GM21526 (cell line): ENCODE results near the gene HEATR5A.
"Not testable (repeated sequence)": the region's sequence is repeated elsewhere in the genome, so short reads cannot be mapped to it uniquely, and the experiment has no call there.

Experiments used
- ATAC-seq: cut with Tn5 transposase; IDR thresholded peaks from one replicate; pipeline ENCODE4 v1.9.1; 2021; ENCODE audit warnings: moderate library complexity; ENCODE audit not compliant: unreplicated experiment, low FRiP score

HEATR5A gene

GRCh38 chr14:31391977-31392503 lies 28.3 kb downstream of the HEATR5A start:
- ATAC-seq, result no peak

- no peak for ATAC-seq
Observed at GRCh38 chr14:31391473-31391872, 28.9 kb downstream of the HEATR5A start.

DNA sequence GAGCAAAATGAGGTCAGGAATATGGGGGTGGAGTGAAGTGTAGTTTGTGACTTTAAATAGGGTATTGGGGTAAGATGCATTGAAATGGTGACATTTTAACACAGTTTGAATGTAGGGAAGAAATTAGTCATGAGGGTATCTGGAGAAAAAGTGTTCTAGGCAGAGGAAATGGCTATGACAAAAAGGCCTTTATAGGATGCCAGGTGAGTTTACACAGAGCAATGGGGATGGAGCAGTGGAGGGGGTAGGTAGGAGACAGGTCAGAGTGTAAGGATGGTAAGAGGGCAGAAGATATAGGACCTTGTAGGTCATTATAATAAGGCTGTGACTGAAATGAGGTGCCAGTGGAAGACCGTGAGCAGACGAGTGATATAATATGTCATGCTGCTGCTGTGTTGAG lies 30.4 kb downstream of the HEATR5A start:
- ATAC-seq, result no peak

- ATAC-seq, result no peak
Observed at GRCh38 chr14:31388687-31389413, 31.5 kb downstream of the HEATR5A start.

DNA sequence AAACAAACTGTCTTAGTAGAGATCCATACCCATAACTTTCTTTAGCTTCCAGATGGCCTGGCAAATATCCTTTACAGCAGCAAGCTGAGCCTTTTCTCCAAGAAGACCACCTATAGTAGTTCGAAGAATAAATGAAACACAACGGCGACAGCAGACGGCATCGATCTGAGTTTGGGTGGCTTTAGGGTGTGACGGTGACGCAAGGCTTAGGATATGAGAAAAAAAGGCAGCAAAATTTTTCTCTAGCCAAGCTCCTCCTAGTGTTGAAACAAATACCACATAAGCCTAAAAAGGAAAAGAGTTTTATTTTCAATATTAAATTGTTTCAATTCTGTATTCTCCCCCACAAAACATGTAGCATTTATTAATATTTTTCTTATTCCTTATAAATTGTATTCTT lies 33.3 kb downstream of the HEATR5A start:
- no peak for ATAC-seq

- ATAC-seq, result no peak
Observed at GRCh38 chr14:31386271-31386670, 34.1 kb downstream of the HEATR5A start.

GRCh38 chr14:31382221-31382620 lies 38.1 kb downstream of the HEATR5A start:
- no peak for ATAC-seq

GRCh38 chr14:31380106-31380505 lies 40.2 kb downstream of the HEATR5A start:
- no peak for ATAC-seq

- ATAC-seq, result not testable (repeated sequence)
Observed at GRCh38 chr14:31379125-31379947, 41.0 kb downstream of the HEATR5A start.

DNA sequence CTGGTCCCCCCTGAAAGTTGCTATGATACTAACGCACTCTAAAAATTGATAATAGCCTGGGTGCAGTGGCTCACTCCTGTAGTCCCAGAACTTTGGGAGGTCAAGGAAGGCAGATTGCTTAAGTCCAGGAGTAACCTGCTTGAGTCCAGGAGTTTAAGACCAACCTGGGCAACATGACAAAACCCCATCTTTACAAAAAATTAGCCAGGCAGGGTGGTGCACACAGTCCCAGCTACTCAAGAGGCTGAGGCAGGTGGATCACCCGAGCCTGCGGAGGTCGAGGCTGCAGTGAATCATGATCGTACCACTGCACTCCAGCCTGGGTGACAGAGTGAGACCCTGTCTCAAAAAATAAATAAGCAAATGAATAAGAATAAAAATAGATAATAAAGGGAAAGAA lies 42.9 kb downstream of the HEATR5A start:
- no peak for ATAC-seq

DNA sequence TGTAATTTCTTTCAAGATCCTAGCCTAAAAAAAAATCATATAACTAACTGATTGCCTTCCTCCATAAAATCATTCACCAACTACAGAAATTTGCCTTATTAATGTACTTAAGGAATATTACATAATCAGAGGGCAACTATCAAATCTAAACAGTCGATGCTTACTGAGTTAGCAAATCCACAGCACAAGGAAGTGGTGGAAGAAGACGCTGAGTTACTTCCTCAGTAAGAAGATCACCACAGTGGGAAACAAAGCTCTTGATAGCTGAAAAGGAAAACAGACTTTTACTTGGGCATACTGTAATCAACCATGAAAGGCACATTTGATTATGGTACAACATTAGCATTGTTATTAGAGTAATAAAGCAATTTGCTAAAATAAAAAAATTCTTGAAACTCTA lies 48.7 kb downstream of the HEATR5A start:
- ATAC-seq, result no peak

DNA sequence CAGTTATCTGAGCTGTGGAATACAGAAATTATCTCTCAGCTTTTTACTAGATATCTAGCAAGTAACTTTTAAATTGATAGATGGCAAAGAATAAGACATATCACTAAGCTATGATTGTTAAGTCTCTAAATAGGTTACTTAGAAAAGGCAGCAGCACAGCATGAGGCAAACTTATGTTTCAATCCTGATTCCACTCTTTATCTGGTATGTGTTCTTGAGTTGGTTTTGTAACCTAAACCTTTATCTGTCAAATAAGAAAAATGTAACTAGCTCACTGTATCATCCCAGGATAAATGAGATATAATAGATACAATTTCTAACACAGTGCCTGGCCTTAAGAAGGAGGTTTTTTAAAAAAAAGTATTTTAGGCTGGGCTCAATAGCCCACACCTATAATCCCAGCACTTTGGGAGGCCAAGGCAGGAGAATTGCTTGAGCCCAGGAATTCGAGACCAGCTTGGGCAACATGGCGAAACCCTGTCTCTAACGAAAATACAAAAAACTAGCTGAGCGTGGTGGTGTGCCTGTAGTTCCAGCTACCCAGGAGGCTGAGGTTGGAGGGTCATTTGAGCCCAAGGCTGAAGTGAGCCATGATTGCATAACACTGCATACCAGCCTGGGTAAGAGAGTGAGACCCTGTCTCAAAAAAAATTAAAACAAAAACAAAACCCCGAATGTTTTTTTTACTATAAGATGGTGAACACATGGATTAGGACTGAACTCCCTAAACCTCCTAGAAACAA lies 56.8 kb downstream of the HEATR5A start:
- ATAC-seq, result no peak

DNA sequence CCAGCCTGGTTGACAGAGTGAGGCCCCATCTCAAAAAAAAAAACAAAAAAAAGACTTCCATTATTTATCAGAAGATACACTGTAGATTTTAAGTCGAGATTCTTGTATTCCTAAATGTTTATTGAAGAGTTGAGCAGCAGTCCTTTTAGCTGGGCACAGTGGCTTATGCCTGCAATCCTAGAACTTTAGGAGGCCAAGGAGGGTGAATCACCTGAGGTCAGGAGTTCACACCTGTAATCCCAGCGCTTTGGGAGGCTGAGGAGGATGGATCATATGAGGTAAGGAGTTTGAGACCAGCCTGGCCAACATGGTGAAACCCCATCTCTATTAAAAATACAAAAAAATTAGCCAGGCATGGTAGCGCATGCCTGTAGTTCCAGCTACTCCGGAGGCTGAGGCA lies 57.6 kb downstream of the HEATR5A start:
- no peak for ATAC-seq

DNA sequence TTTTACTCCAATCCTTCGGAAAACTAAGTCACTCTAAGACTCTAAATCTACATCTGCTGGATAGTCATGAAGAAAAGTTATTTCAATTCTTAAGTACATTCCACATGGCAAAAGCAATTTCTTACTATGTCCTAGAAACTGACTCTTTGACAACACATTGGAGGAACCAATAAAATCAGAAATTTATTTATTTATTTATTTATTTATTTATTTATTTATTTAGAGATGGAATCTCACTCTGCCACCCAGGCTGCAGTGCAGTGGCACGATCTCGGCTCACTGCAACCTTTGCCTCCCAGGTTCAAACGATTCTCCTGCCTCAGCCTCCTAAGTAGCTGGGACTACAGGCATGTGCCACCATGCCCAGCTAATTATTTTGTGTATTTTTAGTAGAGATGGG lies 58.6 kb downstream of the HEATR5A start:
- not testable (repeated sequence) for ATAC-seq

DNA sequence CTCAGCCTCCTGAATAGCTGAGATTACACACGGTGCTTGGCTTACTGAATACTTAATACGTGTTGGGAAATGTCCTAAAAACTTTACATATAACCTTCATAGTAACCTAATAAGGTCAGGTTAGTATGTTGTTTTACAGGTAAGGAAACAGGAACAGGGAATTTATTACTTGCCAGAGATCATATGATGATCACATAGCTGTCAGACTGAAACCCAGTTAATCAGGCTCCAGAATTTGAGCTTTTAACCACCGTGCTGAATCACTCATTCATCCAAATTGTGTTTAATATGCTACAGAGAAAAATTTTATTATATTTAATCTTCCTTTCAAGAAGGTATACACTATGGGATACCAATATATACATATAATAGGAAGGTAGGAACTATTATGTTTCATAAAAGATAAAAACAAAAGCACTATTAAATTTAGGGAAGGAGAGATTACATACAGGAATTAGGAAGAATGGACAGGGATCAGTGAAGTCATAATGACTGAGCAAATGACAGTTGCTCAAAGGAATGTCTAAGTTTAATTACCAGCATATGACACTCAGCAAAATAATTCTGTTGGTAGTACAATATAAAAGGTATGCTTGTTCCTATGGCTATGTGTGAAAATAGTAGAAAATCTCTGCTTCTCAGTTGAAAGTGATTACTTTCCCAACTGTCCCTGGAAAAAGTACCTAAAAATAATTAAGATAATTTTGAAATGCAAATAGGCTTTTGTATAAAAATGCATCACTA lies 59.3 kb downstream of the HEATR5A start:
- no peak for ATAC-seq

GRCh38 chr14:31357279-31357678 lies 63.1 kb downstream of the HEATR5A start:
- ATAC-seq, result no peak

GRCh38 chr14:31346097-31346496 lies 74.3 kb downstream of the HEATR5A start:
- ATAC-seq, result no peak

DNA sequence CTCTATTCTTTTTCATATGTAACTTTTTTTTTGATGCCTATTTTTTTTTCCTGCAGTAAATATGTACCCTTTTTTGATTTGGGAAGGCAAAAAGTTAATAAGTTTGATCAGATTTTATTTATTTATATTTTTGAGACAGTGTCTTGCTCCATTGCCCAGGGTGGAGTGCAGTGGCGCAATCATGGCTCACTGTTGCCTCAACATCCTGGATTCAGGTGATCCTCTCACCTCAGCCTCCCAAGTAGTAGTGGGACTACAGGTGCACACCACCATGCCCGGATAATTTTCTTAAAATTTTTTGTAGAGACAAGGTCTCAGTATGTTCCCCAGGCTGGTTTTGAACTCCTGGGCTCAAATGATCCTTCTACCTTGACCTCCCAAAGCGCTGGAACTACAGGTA lies 79.1 kb downstream of the HEATR5A start:
- no peak for ATAC-seq

- ATAC-seq, result no peak
Observed at GRCh38 chr14:31340297-31341063, 79.9 kb downstream of the HEATR5A start.

- ATAC-seq, result no peak
Observed at GRCh38 chr14:31339743-31340142, 80.6 kb downstream of the HEATR5A start.
